ENCODE data around the gene PLA2G4E.

DNA sequence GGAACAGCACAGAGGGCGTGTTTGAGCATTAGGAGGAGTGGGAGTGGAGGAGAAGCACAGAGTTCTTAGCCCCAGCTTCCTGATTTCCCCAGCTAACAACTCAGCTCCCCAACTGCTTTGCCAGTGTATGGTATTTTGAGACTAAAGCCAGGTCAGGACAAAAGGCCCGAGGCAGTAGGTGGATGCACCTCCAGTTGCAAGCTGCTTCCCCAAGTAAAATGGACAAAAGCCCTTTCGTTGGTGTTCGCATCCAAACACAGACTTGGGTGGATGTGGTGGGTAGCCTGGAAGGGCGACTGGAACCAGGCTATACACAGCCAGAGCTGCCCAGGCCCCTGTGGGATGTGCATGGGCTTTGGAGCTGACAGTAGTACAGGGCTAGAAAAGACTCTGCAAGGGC lies 36.2 kb downstream of the PLA2G4E start:
- no peak for TF ChIP-seq CTCF (conservative IDR thresholded peaks at IDR 0.05 in 1 of 2, IDR thresholded peaks at IDR 0.05 in 1 of 2; ENCODE audit: low read depth in 1 of 2, low read length in 2 of 2)
- no peak for TF ChIP-seq EZH2 (IDR thresholded peaks at IDR 0.05; ENCODE audit: low read length, missing control alignments)

All from fibroblast of lung (primary cell).